Keratinocyte (primary cell): Measurements from ENCODE around the gene A2ML1. TPM values are rescaled to one million over a fixed set of nuclear protein-coding genes. Genes with fewer than 3 reads are reported as not detected.
"Not testable (repeated sequence)": the region's sequence is repeated elsewhere in the genome, so short reads cannot be mapped to it uniquely, and the experiment has no call there.

Experiments used
- DNase-seq: peaks from one replicate; pipeline ENCODE4 v3.0.0-alpha.2; 2011; ENCODE audit warnings: low read depth, missing footprints, low spot score
- FAIRE-seq: peaks from 2 replicates; lab custom pipeline; 2011; peaks lifted over from hg19 to GRCh38; lab: Jason Lieb, UNC
- H2AFZ ChIP-seq: 2 replicates; pipeline ENCODE4 v1.6.0; 2012; ENCODE audit warnings: low read length, control low read depth, inconsistent platforms; ENCODE audit not compliant: control insufficient read depth
- H3K27ac ChIP-seq: 2 replicates; pipeline ENCODE4 v1.5.1; 2011; ENCODE audit warnings: low read length; ENCODE audit not compliant: control insufficient read depth, insufficient read depth
- H3K27me3 ChIP-seq: 3 replicates; pipeline ENCODE4 v1.6.0; 2011; ENCODE audit warnings: low read length; ENCODE audit not compliant: control insufficient read depth, insufficient read depth; ENCODE audit errors: extremely low read depth
- H3K36me3 ChIP-seq, 2 experiments: 2 replicates in 1 of 2; 3 replicates in 1 of 2; pipeline ENCODE4 v1.5.1; 2011; ENCODE audit warnings: low read length in 2 of 2, mild to moderate bottlenecking in 1 of 2; ENCODE audit not compliant: control insufficient read depth in 2 of 2, insufficient read depth in 2 of 2; ENCODE audit errors: extremely low read depth in 1 of 2
- H3K4me1 ChIP-seq: 3 replicates; pipeline ENCODE4 v1.5.1; 2011; ENCODE audit warnings: low read length; ENCODE audit not compliant: control insufficient read depth, insufficient read depth; ENCODE audit errors: extremely low read depth
- H3K4me2 ChIP-seq: 3 replicates; pipeline ENCODE4 v1.6.0; 2011; ENCODE audit warnings: low read depth, low read length; ENCODE audit not compliant: control insufficient read depth, insufficient read depth; ENCODE audit errors: extremely low read depth
- H3K4me3 ChIP-seq, 3 experiments: fragments of 200-600 bp in 1 of 3; sonication (generic) in 1 of 3; 2 replicates in 2 of 3; 3 replicates in 1 of 3; pipeline ENCODE4 v1.5.1; 2011 to 2016; ENCODE audit warnings: low read length in 3 of 3, mild to moderate bottlenecking in 3 of 3, control low read depth in 2 of 3, inconsistent platforms in 1 of 3, low read depth in 1 of 3, mixed read lengths in 1 of 3, mixed run types in 1 of 3, moderate library complexity in 1 of 3; ENCODE audit not compliant: control insufficient read depth in 2 of 3, insufficient read depth in 2 of 3; ENCODE audit errors: extremely low read depth in 1 of 3
- H3K79me2 ChIP-seq: 2 replicates; pipeline ENCODE4 v1.6.0; 2012; ENCODE audit warnings: low read length; ENCODE audit not compliant: control insufficient read depth, insufficient read depth
- H3K9ac ChIP-seq: 3 replicates; pipeline ENCODE4 v1.6.0; 2011; ENCODE audit warnings: low read length; ENCODE audit not compliant: control insufficient read depth, insufficient read depth; ENCODE audit errors: extremely low read depth
- H3K9me1 ChIP-seq: 3 replicates; pipeline ENCODE4 v1.6.0; 2011; ENCODE audit warnings: low read length; ENCODE audit not compliant: control insufficient read depth, insufficient read depth; ENCODE audit errors: extremely low read depth
- H3K9me3 ChIP-seq: 2 replicates; pipeline ENCODE4 v1.5.1; 2012; ENCODE audit warnings: low read depth, low read length; ENCODE audit not compliant: control insufficient read depth
- H4K20me1 ChIP-seq: 3 replicates; pipeline ENCODE4 v1.6.0; 2011; ENCODE audit warnings: low read length; ENCODE audit not compliant: control insufficient read depth, insufficient read depth; ENCODE audit errors: extremely low read depth
- EZH2 ChIP-seq: IDR thresholded peaks from one replicate; pipeline ENCODE4 v1.6.1; 2012; ENCODE audit warnings: inconsistent platforms, mild to moderate bottlenecking, low read length, moderate library complexity
- dilution Hi-C: fragments of 300-500 bp; cut with MboI; formaldehyde crosslinking; loops from one replicate; pipeline ENCODE4 v1.7.0; 2020; ENCODE audit warnings: low sequenced_read_pairs; ENCODE audit not compliant: extremely low pct_ligation_motif_present
- polyA plus RNA-seq, 5 experiments: library from polyadenylated mRNA; depleted of rRNA in 3 of 5; stranded (reverse) in 3 of 5; stranded (forward) in 1 of 5; unstranded in 1 of 5; fragments of >200 nt; gene quantifications; 1 replicate in 1 of 5; 2 replicates in 3 of 5; 3 replicates in 1 of 5; pipeline versions ENCODE4 v1.2.1 to v1.2.3, GENCODE V29; 2011 to 2012; ENCODE audit warnings: missing spikeins in 2 of 5, low read depth in 1 of 5, low replicate concordance in 1 of 5
- TF ChIP-seq, protein P1 (sequence below), 3 experiments: IDR thresholded peaks in 1 of 3; conservative IDR thresholded peaks in 1 of 3; optimal IDR thresholded peaks in 1 of 3; 2 replicates in 2 of 3; 3 replicates in 1 of 3; pipeline versions ENCODE3 to v1.5.1; 2011; ENCODE audit warnings: low read length in 3 of 3, mild to moderate bottlenecking in 3 of 3, moderate library complexity in 2 of 3, control low read depth in 1 of 3, inconsistent platforms in 1 of 3; ENCODE audit not compliant: insufficient read depth in 2 of 3; ENCODE audit errors: extremely low read depth in 1 of 3

A2ML1 gene
- polyA plus RNA-seq, 1 donor (not counting 4 experiments of a cell fraction or from before 2014, with no cell fraction given): 81.1 TPM

DNA sequence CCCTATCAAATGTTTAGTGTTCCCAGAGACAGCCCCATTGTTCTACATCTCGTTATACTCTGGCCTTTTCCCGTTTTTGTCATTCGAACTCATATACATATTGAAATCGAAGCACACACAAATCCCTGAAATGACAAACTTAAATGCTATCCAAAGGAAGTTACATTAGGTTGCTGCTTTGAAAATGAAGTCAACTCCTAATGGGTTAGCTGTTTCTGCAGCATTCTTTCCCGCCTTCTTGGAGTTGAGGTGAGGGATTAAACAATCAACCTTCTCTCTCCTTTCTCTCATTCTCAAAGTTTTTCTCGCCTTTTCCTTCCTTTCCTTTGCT is 91.2 kb downstream of the A2ML1 start:
- peak overlapping the region; percentile 89 for H3K4me2 ChIP-seq
- no peaks in the 10 kb centered on the region for H3K9me1 ChIP-seq
- H3K9me3 ChIP-seq: no peaks in the 10 kb centered on the region
- no peaks in the 10 kb centered on the region for H3K27me3 ChIP-seq
- FAIRE-seq: peak; percentile 61
- H4K20me1 ChIP-seq: no peaks in the 10 kb centered on the region
- H3K4me3 ChIP-seq: peak overlapping the region; percentile 51 to 88 (median 72)
- TF ChIP-seq EZH2: no peak
- TF ChIP-seq, protein P1, sequence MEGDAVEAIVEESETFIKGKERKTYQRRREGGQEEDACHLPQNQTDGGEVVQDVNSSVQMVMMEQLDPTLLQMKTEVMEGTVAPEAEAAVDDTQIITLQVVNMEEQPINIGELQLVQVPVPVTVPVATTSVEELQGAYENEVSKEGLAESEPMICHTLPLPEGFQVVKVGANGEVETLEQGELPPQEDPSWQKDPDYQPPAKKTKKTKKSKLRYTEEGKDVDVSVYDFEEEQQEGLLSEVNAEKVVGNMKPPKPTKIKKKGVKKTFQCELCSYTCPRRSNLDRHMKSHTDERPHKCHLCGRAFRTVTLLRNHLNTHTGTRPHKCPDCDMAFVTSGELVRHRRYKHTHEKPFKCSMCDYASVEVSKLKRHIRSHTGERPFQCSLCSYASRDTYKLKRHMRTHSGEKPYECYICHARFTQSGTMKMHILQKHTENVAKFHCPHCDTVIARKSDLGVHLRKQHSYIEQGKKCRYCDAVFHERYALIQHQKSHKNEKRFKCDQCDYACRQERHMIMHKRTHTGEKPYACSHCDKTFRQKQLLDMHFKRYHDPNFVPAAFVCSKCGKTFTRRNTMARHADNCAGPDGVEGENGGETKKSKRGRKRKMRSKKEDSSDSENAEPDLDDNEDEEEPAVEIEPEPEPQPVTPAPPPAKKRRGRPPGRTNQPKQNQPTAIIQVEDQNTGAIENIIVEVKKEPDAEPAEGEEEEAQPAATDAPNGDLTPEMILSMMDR (optimal IDR thresholded peaks at IDR 0.05 in 1 of 3, IDR thresholded peaks at IDR 0.05 in 1 of 3, conservative IDR thresholded peaks at IDR 0.05 in 1 of 3; ENCODE audit: extremely low read depth in 1 of 3, insufficient read depth in 2 of 3, low read length in 3 of 3): no peak
- no peaks in the 10 kb centered on the region for H3K36me3 ChIP-seq
- peaks cover 22% of the 10 kb centered on the region for H3K4me1 ChIP-seq
- H3K9ac ChIP-seq: peak overlapping the region; percentile 61
- H3K27ac ChIP-seq: peak overlapping the region; percentile 44
- peaks cover 2% of the 10 kb centered on the region for H3K79me2 ChIP-seq
- DNase-seq: no peak
- dilution Hi-C loops: no loop called here
- H2AFZ ChIP-seq: peak overlapping the region; percentile 91

DNA sequence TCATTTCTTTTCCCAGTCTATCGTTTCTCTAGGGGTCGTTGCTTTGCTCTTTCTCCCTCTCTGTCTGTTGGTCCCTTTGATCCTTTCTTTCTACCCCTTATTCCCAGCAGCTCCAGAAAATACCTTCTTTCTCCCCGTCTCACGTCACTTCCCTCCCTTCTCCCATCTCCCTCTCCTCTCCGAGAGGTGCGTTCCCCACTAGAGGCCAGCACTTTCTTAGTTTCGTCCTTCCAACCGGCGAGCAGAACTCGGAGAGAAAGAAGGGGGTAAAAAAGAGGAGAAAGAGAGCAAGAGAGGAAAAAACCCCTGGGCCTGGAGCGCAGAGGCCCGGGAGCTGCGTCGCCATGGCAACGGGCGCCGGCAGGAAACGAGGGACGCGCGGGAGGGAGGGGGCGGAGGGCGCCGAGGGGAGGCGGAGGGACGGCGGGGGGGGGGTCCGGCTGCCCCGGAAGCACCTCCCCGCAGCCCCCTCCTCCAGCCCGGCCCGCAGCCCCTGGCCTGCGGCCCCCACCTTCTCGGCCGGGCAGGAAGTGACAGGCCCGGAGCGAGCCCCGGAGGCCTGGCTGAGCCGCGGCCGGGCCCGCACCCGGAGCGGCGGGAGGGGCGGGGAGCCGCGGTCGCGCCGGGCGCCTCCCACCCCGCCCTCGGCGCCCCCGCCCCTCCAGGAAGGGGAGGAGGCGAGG is 91.8 kb downstream of the A2ML1 start, which contains the start of gene PHC1:
Gene PHC1, plus strand, starts transcription at position 477 of the 683 bp plus-strand sequence. CDS start 3,169 bp downstream, outside the sequence.
- DNase-seq, H3K9me1 ChIP-seq, H3K9me3 ChIP-seq, H3K79me2 ChIP-seq, H3K27me3 ChIP-seq, dilution Hi-C loops, H3K36me3 ChIP-seq, H4K20me1 ChIP-seq: not testable (repeated sequence)
- peak; percentile 26 for FAIRE-seq
- Histone ChIP-seq H2AFZ (peak within 1 kb of the TSS; percentile 98), H3K4me2 (peak within 1 kb of the TSS; percentile 97), H3K27ac (peak within 1 kb of the TSS; percentile 44), H3K4me3 (peak within 1 kb of the TSS; percentile 51 to 88 (median 81)), H3K9ac (peak within 1 kb of the TSS; percentile 69), H3K4me1 (peaks cover 22% of the 10 kb centered on the region)
- TF ChIP-seq, protein P1 (optimal IDR thresholded peaks at IDR 0.05 in 1 of 3, IDR thresholded peaks at IDR 0.05 in 1 of 3, conservative IDR thresholded peaks at IDR 0.05 in 1 of 3; ENCODE audit: extremely low read depth in 1 of 3, insufficient read depth in 2 of 3, low read length in 3 of 3): peak; percentile 45 to 53 (median 51)
